Right atrium auricular region (tissue), 2 donors: ENCODE data around the gene LYST. TPM values are rescaled to one million over a fixed set of nuclear protein-coding genes. Genes with fewer than 3 reads are reported as not detected.

Experiments used
- DNase-seq: peaks from one replicate; pipeline ENCODE4 v3.0.0-alpha.2; 2019; ENCODE audit warnings: low spot score
- H3K27ac ChIP-seq, 2 donors: fragments of 200-600 bp; sonication (generic); 1 replicate in 1 of 2; 2 replicates in 1 of 2; pipeline ENCODE4 v1.5.1; 2016 to 2019
- H3K27me3 ChIP-seq, 2 donors: fragments of 200-600 bp; sonication (generic); one replicate each; pipeline versions ENCODE4 v1.5.1 to v1.6.0; 2017 to 2019
- H3K36me3 ChIP-seq: fragments of 200-600 bp; sonication (generic); one replicate; pipeline ENCODE4 v1.5.1; 2016
- H3K4me1 ChIP-seq, 2 donors: fragments of 200-600 bp; sonication (generic); one replicate each; pipeline versions ENCODE4 v1.5.1 to v1.6.0; 2017 to 2019
- H3K4me3 ChIP-seq, 2 donors: fragments of 200-600 bp; sonication (generic); 1 replicate in 1 of 2; 2 replicates in 1 of 2; pipeline ENCODE4 v1.5.1; 2017 to 2019; ENCODE audit warnings: mild to moderate bottlenecking in 1 of 2, moderate library complexity in 1 of 2
- H3K9me3 ChIP-seq, 2 donors: fragments of 200-600 bp; sonication (generic); one replicate each; pipeline ENCODE4 v1.5.1; 2019
- CTCF ChIP-seq, 2 donors: fragments of 200-600 bp; sonication (generic); IDR thresholded peaks; one replicate each; pipeline ENCODE4 v1.5.1; 2019; ENCODE audit warnings: antibody characterized with exemption in 2 of 2
- total RNA-seq, 2 donors: library from RNA; depleted of rRNA; stranded (reverse); fragments of >200 nt; gene quantifications; one replicate each; pipeline ENCODE4 v1.1.0, GENCODE V29; 2016

Gene LYST
- total RNA-seq, 2 donors from 2014 or later, result 7.3 to 13.0 TPM

GRCh38 chr1:235671992-235672391, 194.7 kb downstream of the LYST start:
- H3K4me1 ChIP-seq, result no peaks in the 10 kb centered on the region
- DNase-seq, result no peak
- no peak overlapping the region for H3K4me3 ChIP-seq
- H3K36me3 ChIP-seq, result peaks cover 57% of the 10 kb centered on the region
- peaks cover 0 to 25% of the 10 kb centered on the region in 2 donors for H3K9me3 ChIP-seq
- no peaks in the 10 kb centered on the region for H3K27me3 ChIP-seq
- TF ChIP-seq CTCF (IDR thresholded peaks at IDR 0.05), result no peak
- H3K27ac ChIP-seq, result no peak overlapping the region

- Histone ChIP-seq H3K27ac (no peak overlapping the region), H3K27me3 (no peaks in the 10 kb centered on the region), H3K4me3 (no peak overlapping the region), H3K9me3 (peaks cover 0 to 25% of the 10 kb centered on the region in 2 donors), H3K36me3 (peaks cover 40% of the 10 kb centered on the region), H3K4me1 (no peaks in the 10 kb centered on the region)
- TF ChIP-seq CTCF (IDR thresholded peaks at IDR 0.05), result no peak
- no peak for DNase-seq
Measured at GRCh38 chr1:235670157-235670776, 196.4 kb downstream of the LYST start.

- Histone ChIP-seq H3K4me3 (no peak overlapping the region), H3K4me1 (no peaks in the 10 kb centered on the region), H3K27ac (no peak overlapping the region), H3K27me3 (no peaks in the 10 kb centered on the region), H3K9me3 (peaks cover 0 to 25% of the 10 kb centered on the region in 2 donors), H3K36me3 (peaks cover 32% of the 10 kb centered on the region)
- no peak for DNase-seq
- no peak for TF ChIP-seq CTCF (IDR thresholded peaks at IDR 0.05)
Measured at GRCh38 chr1:235669277-235669676, 197.4 kb downstream of the LYST start.

GRCh38 chr1:235663628-235664027, 203.1 kb downstream of the LYST start:
- Histone ChIP-seq H3K36me3 (peaks cover 14% of the 10 kb centered on the region), H3K9me3 (no peaks in the 10 kb centered on the region), H3K4me1 (no peaks in the 10 kb centered on the region), H3K27me3 (no peaks in the 10 kb centered on the region), H3K27ac (no peak overlapping the region), H3K4me3 (no peak overlapping the region)
- no peak for DNase-seq
- TF ChIP-seq CTCF (IDR thresholded peaks at IDR 0.05), result no peak

GRCh38 chr1:235661568-235661967, 205.1 kb downstream of the LYST start:
- no peaks in the 10 kb centered on the region for H3K9me3 ChIP-seq
- no peak overlapping the region for H3K4me3 ChIP-seq
- TF ChIP-seq CTCF (IDR thresholded peaks at IDR 0.05), result no peak
- no peaks in the 10 kb centered on the region for H3K4me1 ChIP-seq
- H3K27me3 ChIP-seq, result no peaks in the 10 kb centered on the region
- H3K27ac ChIP-seq, result no peak overlapping the region
- no peak for DNase-seq
- H3K36me3 ChIP-seq, result peaks cover 14% of the 10 kb centered on the region

GRCh38 chr1:235659186-235659771, 207.4 kb downstream of the LYST start:
- H3K4me3 ChIP-seq, result no peak overlapping the region
- DNase-seq, result no peak
- H3K27me3 ChIP-seq, result no peaks in the 10 kb centered on the region
- no peak for TF ChIP-seq CTCF (IDR thresholded peaks at IDR 0.05)
- H3K36me3 ChIP-seq, result peaks cover 14% of the 10 kb centered on the region
- H3K4me1 ChIP-seq, result no peaks in the 10 kb centered on the region
- no peak overlapping the region for H3K27ac ChIP-seq
- peaks cover 0 to 2% of the 10 kb centered on the region in 2 donors for H3K9me3 ChIP-seq
